NT2/D1 (cell line): ENCODE measurements around the gene DNAH1.

Experiments
- SUZ12 ChIP-seq: IDR thresholded peaks from 2 replicates; pipeline ENCODE4 v1.6.1; 2011; ENCODE audit not compliant: insufficient read length, insufficient read depth; ENCODE audit errors: extremely low read depth
- YY1 ChIP-seq: IDR thresholded peaks from 2 replicates; pipeline ENCODE4 v1.6.1; 2011; ENCODE audit not compliant: insufficient read length, insufficient read depth

DNA sequence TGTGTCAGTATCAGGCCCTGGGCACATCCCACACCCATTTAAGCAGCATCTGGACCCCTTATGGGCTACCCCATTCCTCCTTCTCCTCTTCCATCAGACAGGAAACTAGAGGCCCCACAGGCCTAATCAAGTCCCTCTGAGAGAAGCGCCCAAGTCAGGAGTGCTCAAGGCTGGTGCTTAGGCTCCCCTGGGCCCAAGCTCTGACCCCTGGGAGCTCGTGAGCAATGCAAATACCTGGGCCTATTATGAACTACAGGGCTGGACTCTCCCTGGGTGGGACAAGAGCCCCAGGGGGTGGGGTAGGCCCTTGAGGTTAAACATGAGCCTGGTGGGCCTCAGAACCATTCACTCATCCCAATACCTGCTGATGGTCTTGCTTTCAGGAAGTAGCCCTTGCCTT lies 71.4 kb downstream of the DNAH1 start:
- TF ChIP-seq SUZ12 (no peak), YY1 (no peak)
